GM19468 (cell line): Measurements from ENCODE around the gene NRL.
"Not testable (repeated sequence)": the region's sequence is repeated elsewhere in the genome, so short reads cannot be mapped to it uniquely, and the experiment has no call there.

Source experiments
- ATAC-seq: cut with Tn5 transposase; IDR thresholded peaks from one replicate; pipeline ENCODE4 v1.9.1; 2021; ENCODE audit warnings: mild to moderate bottlenecking, moderate library complexity, moderate number of reproducible peaks; ENCODE audit not compliant: unreplicated experiment; ENCODE audit errors: extremely low read depth

The NRL gene

DNA sequence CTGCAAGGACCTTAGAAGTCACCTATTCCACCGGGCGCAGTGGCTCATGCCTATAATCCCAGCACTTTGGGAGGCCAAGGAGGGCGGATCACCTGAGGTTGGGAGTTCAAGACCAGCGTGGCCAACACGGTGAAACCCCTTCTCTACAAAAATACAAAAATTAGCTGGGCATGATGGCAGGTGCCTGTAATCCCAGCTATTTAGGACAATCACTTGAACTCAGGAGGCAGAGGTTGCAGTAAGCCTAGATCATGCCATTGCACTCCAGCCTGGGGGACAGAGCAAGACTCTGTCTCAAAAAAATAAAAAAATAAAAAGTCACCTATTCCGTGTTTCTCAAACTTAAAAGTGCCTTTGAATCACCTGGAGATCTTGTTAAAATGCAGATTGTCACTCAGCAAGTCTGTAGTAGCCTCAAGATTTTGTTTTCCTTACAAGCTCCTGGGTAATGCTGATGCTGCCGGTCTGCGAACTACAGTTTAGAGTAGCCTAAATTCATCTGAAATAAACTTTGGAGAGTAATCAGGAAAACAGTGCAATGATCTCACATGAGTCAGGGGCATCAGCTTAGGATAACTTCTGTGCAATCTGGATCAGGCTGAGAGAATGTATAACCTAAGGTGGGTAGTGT, 9.0 kb downstream of the NRL start:
- ATAC-seq: not testable (repeated sequence)

DNA sequence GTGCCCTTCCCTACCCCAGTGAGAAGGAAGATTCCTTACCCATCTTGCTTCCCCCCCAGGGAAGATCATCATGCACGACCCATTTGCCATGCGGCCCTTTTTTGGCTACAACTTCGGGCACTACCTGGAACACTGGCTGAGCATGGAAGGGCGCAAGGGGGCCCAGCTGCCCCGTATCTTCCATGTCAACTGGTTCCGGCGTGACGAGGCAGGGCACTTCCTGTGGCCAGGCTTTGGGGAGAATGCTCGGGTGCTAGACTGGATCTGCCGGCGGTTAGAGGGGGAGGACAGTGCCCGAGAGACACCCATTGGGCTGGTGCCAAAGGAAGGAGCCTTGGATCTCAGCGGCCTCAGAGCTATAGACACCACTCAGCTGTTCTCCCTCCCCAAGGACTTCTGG, 11.3 kb downstream of the NRL start:
- no peak for ATAC-seq

DNA sequence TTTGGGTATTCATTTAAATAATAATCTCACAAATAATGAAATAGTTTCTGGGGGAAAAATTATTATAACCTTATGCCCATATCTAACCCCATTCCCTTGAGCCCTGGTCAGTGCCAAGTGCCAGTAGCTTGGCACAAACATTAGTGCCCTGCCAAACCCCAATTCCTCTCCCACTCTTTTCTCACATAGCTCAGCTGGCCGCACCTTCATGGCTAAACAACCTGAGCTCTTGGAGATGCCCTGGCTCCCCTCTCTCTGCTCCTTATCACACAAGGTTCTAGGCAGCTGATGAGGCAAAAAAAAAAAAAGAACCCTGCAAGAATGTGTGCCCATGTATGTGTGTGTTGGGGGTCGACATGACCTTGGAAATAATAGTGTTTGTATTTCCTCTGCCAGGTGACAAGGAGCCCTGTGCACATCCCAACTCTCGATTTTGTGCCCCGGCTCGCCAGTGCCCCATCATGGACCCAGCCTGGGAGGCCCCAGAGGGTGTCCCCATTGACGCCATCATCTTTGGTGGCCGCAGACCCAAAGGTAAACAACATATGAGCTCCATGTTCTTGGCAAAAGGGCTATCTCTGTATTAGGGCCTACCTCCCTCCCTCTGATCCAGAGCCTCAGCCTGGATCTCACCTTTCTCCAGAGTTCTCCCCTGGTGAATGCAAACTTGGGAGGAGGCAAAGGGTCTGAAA, 12.2 kb downstream of the NRL start:
- ATAC-seq: no peak

DNA sequence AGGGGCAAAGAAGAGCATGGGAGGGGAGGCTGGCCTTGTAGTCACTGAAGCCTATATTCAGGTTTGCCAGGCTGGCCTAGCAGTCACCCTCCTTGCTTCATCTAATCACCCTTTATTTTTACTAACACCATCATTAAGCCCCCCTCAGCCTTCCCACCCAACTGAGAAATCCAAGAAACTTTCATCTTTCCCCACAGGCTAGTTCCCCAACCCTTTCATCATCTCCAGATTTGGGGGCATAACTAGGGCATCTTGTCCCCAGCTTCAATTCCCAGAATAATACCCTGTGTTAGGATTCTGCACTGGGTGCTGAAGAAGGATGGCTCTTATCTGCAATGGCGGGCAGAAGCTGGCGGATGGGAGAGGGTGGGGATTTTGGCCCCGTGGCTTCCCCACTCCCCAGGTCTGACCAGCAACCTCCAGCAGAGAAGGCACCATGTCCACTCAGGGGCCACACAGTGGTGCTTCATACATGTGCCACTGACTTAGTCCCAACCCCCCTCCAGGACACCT, 13.7 kb downstream of the NRL start:
- no peak for ATAC-seq

DNA sequence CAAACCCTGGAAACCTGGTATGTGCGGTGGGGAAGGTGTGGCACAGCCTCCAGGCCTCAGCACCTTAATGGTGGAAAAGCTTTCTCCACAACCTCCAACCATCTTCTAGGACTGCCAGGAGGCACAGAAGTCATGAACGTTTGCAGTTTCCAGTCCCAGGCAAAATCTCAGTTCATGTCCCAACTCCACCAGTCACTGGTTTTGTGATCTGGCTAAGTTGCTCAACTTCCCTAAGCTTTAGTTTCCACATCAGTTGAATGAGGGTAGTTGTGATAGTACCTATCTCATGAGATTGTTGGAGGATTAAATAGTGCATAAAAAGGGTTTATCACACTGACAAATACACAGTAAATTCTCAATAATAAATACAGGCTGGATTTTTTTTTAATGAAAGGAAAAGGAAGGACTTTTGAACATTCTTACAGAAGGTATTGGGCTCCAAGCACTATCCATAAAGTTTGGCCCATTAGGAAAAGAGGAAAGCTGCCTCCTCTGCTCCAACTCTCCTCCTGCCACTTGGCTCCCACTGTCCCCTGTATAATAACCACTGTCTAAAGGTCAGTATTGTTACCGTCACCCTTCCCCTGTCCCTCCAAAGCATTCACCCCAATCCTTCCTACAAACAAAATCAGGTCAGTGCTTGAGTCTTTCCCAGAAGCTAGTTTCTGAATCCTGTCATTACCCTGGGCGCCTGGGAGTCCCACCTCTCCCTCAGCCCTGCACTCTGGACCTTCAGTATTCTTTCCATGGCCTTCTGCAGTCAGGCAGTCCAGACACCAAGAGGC, 14.4 kb downstream of the NRL start:
- no peak for ATAC-seq

DNA sequence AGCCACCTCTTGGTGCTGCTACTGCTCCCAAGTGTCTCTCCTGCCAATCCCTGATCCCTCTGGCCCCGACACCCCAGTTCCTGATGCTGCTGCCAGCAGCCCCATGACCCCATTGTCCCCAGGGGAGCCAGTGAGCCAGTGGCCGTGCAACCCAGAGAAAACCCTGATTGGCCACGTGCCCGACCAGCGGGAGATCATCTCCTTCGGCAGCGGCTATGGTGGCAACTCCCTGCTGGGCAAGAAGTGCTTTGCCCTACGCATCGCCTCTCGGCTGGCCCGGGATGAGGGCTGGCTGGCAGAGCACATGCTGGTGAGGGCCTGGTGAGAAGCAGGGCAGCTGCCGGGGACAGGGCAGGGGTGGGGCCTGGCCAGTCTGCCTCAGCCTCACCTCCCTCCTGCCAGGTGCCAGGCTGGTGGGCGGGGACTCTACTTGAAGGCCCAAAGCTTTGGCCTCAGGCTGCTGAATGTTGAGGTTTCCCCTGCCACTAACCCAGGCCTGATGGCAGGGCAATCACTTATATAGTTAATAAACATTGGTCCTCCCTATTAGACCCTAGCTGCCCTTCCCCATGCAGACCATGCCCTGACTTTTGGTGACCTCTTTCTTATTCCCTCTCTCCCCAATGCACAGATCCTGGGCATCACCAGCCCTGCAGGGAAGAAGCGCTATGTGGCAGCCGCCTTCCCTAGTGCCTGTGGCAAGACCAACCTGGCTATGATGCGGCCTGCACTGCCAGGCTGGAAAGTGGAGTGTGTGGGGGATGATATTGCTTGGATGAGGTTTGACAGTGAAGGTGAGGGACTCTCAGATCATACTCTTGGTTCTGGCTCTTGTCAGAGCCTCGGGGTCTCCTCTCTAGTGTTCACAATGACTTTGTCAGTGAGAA, 15.6 kb downstream of the NRL start:
- ATAC-seq: no peak

DNA sequence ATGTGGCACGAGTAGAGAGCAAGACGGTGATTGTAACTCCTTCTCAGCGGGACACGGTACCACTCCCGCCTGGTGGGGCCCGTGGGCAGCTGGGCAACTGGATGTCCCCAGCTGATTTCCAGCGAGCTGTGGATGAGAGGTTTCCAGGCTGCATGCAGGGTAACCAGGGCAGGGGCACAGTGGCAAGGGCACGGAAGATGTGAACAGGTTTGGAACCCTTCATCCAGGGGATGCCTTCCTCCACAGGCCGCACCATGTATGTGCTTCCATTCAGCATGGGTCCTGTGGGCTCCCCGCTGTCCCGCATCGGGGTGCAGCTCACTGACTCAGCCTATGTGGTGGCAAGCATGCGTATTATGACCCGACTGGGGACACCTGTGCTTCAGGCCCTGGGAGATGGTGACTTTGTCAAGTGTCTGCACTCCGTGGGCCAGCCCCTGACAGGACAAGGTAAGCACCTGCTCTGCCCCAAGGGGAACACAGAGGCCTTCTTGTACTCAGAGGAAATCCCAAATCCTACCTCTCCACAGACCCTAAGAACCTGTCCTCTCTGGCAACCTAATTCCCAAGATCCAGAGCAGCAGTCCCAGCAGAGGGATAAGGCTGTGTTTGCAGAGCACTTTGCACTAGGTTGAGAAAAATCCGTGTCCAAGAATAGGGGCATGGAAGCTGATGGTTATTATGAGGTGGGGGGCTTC, 16.4 kb downstream of the NRL start:
- ATAC-seq: no peak

DNA sequence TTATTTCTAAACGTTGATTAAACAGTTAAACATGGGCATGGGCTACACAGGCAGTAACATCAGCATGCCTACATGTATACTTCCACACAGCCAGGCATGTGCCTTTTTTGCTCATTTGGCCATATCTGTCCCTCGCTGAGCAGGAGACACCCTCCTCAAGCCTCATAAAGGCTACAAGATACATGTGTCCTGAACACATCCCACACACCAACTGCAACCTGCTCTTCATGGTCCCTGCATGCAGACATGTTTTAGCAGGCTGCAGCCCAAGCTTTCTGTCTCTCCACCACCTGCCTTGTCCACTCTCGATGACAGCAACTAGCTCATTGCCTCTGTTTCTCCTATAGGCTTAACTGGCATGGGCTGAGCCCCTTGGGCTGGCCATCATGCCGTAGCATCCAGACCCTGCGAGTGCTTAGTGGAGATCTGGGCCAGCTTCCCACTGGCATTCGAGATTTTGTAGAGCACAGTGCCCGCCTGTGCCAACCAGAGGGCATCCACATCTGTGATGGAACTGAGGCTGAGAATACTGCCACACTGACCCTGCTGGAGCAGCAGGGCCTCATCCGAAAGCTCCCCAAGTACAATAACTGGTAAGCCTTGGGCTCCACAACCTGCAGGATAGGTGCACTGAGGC, 18.1 kb downstream of the NRL start:
- ATAC-seq: no peak

DNA sequence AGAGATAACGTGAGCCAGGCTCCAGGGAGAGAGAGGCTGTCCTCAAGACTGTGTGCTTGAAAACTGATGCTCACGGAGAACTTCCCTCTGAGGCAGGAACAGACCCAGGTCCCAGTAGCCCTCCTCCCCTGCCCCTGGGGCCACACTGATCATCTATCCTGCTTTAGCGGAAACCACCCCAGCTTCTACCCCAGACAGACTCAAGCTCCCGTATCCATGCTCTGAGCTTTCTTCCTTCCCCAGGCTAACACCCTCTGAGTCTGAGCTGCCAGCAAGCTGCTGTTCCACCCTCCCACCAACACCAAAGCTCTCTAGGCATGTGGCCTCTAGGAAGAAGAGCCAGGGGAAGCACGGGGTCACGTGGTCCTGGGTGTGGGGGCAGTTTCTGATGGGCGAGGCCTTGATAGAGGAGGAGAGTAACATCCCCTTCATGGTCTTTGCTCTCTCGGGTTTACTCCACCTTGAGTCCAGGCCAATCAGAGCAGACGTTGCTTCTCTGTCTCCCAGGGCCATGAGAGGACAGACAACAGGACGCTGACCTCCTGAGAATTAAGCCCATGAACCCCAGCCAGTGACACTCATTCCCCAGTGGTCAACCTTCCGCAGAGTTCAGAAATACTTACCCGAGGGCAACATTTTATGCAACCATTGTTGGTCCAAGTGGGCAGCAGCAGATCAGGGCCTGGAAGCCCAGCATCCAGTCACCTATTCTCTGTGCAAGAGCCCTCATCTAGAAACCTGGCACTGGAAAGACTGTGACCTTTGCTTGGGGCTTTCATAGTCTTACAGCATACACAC, 19.3 kb downstream of the NRL start:
- ATAC-seq: peak; percentile 30

DNA sequence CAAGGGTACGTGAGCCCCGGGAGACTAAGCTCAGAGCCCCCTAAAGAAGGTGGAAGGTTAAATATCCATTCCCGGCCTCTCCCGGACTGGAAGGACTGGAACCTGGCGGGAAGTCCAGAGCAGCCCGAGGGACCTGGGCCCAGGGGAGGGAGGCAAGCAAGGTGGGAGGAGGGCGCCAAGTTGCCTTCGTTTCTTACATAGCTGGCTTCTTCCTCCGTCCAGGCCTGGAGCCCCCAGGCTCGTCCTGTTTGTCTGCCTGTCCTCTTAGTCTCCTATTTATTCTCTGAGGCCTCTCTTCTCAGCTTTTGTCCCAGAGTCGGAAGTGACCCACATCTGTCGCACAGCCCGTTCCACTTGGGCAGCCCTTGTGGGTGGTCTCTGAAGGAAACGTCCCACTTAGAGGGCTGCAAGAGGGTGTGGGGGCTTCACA, 19.9 kb downstream of the NRL start:
- no peak for ATAC-seq

DNA sequence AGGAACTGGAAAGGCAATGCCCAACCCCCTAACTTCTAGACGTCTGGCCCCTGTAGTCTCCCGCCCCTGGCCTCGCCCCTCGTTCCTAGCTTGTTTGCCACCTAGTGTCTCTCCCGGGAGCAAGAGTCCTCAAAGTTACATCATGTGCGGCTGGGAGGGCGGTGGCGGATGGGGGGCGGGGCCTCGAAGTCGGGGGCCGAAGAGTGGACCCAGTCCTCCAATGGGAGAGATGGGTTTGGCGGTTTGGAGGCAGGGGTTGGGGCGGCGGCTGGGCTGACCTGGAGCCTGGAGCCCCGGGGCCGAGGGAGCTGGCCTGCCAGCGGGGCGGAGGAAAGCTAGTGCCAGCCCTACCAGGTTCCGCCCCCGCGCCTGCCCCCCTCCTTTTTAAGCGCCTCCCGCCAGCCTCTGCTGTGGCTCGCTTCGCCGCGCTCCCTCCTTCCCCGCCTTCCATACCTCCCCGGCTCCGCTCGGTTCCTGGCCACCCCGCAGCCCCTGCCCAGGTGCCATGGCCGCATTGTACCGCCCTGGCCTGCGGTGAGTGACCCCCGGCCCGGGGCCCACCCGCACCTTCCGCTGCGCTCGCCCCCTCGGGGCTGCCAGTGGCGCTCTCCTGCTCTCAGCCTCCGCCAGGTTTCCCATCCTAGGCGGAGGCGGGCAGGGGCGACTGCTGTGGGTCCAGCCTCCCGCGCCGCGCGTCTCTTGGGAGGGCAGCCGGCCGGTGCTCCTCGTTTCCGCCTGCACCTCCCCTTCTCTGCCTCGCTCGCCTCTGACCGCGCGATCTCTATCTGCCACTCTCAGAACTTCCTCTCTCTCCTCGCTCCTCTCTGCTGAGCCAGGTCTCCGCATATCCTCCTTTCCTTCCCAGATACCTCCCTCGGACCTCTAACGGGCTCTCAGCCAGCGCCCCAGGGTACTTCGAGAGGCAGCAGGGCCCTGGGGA, 20.6 kb downstream of the NRL start, which contains the start of gene PCK2:
Gene PCK2, plus strand, starts transcription at position 411 of the 940 bp plus-strand sequence. Its CDS starts 95 bp downstream, at position 506.
- no peak for ATAC-seq

DNA sequence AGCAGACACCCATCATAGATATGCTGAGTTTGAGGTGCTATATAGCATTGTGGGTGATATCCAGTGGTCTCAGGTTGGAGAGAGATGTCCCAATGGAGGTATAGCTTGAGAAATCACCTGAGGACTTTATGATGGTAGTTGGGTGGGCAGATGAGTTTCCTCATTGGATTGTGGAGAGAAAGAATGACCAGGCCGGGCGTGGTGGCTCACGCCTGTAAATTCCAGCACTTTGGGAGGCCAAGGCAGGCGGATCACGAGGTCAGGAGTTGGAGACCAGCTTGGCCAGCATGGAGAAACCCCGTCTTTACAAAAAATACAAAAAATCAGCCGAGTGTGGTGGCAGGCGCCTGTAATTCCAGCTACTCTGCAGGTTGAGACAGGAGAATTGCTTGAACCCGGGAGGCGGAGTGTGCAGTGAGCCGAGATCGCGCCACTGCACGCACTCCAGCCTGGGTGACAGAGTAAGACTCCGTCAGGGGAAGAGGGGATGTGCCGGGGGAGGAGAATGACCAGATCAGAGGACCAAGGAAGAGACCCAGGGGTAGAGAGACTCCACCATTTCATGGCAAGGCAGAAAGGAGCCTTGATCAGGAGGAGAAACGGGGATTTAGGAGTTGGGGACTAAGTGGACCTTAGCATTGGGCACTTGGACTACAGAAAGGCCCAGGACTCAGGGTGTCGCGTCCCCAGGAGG, 21.4 kb downstream of the NRL start:
- ATAC-seq: no peak

DNA sequence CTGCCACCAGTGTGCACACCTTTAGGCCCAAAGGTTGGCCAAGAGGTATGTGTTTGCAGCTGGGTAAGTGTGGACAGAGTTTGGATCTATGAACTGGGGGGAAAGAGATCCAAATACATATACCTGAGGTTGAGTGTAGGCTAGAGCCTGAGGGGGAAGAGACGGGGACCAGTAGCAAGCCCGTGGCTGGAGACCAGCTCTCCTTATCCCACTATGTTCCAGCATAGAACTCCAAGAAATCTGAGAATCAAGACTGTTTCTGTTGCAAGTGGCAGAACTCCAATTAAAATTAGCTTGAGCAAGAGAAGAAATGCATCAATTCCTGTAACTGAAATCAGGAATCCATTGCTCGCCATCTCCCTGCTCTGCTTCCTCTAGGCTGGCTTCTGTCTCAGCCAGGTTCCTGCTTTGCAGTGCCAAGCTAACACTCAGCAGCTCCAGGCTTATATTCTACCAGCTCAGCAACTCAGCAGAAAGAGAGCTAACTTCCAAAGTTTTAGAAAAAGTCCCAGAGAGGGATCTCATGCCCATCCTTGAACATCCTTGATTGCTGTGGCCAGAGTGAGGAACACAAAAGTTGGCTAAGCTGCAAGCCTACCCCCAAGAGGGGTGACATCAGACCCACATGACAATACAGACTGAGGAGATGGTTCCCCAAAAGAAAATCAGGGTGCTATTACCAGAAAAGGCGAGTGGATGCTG, 22.1 kb downstream of the NRL start:
- no peak for ATAC-seq

DNA sequence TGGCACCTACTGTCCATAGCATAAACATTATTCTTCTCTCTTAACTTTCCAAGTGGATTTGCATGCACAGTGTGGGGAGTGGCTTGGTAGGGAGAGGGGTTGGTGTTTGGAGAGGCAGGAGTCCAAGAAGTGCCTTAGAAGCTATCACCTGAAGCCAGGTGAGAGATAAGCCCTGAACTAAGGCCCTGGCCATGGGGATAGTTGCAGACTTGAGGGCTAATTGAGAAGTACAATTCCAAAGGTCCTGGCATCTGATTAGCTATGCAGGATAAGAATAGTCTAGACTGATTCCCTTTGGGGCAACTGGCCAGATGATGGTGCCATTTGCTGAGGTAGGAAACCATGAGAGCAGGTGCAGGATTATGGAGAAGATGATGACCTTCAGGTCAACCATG, 22.6 kb downstream of the NRL start:
- ATAC-seq: no peak

DNA sequence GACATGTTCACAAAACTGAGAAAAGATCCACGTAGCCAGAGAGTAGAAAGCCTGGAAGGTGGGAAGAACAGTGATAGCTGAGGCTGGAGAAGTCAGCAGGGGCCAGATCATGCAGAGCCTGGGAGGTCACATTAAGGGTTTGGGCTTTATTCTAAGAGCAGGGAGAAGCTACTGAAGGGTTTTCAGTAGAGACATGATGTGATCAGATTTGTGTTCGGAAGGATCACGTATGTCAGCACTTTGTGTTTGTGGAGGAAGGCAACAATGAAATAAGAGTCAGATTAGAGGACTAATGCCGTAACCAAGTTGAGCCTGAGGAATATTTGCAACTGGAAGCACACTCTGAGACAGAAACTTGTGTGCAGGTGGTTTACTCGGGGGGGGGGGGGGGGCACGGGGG, 24.9 kb downstream of the NRL start:
- ATAC-seq: no peak

DNA sequence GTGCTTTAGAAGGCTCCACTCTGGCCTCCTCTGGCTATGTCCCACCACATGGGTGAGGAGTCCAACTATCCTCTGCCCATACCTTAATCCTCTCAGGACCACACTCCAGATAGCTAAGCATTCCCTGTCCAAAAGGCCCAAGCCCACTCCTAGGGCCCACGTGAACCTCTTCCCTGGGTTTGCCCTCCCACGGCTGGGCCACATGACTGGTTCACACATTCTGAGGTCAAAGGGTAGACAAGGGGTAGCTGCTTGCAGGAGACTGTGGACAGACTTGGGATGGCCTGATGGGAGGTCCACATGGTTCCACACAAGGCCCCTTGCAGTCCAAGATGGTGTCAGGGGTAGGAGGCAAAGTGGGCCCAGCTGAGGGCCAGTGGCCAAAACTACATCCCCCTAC, 26.7 kb downstream of the NRL start:
- ATAC-seq: no peak
